IPS DF 6.9 (cell line): Measurements from ENCODE around the gene SMAD3.
"Not testable (repeated sequence)": the region's sequence is repeated elsewhere in the genome, so short reads cannot be mapped to it uniquely, and the experiment has no call there.

Experiments
- DNase-seq: peaks from one replicate; pipeline ENCODE4 v3.0.0-alpha.2; 2013; ENCODE audit warnings: low read depth, low spot score
- H3K27ac ChIP-seq: one replicate; pipeline ENCODE4 v1.5.1; 2013; ENCODE audit warnings: low read length, control low read depth
- H3K27me3 ChIP-seq: 2 replicates; pipeline ENCODE4 v1.6.1; 2013; ENCODE audit warnings: mild to moderate bottlenecking, low read length; ENCODE audit not compliant: control insufficient read depth, insufficient read depth
- H3K36me3 ChIP-seq: 2 replicates; pipeline ENCODE4 v1.6.1; 2013; ENCODE audit warnings: low read length; ENCODE audit not compliant: control insufficient read depth, insufficient read depth
- H3K4me1 ChIP-seq: 2 replicates; pipeline ENCODE4 v1.6.1; 2013; ENCODE audit warnings: low read length; ENCODE audit not compliant: control insufficient read depth, insufficient read depth
- H3K4me3 ChIP-seq: 2 replicates; pipeline ENCODE4 v1.5.1; 2013; ENCODE audit warnings: mild to moderate bottlenecking, low read length
- H3K9me3 ChIP-seq: 2 replicates; pipeline ENCODE4 v1.6.1; 2013; ENCODE audit warnings: low read length, inconsistent platforms; ENCODE audit not compliant: control insufficient read depth, insufficient read depth
- WGBS: extraction: QIAGEN DNeasy Blood & Tissue Kit; methylation state at CpG from one replicate; pipeline ENCODE4 v1.1.7; 2013; ENCODE audit warnings: mixed read lengths, missing lambda C conversion rate; ENCODE audit not compliant: insufficient read length, insufficient coverage; 5-methylcytosine and 5-hydroxymethylcytosine counted together

SMAD3 gene

DNA sequence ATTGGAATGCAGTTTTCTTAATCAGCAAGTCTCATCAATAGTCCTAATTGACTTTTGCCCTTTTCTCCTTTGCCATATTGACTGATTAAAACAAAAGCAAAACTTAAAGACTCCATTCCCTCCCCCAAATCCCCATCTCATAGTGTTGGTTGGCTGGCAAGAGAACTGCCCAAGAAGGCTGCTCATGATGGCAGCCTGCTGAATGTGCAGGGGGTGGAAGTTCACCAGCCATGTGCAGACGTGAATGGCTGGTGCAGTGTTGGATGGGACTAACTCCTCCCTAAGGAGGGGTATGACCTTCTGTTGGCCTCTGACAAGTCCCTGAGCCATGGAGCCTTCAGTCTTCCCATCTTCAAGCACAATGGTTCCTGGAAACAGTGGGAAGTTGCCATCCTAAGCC is 7.0 kb downstream of the SMAD3 start:
- DNase-seq, result no peak
- no peak overlapping the region for H3K27ac ChIP-seq
- H3K4me1 ChIP-seq, result peaks cover 6% of the 10 kb centered on the region
- WGBS, result no CpG with 5 or more reads among the region's 1 CpG
- 0 out of 2 replicates have a peak, but pooled peaks cover 1% of the 10 kb centered on the region for H3K27me3 ChIP-seq
- no peaks in the 10 kb centered on the region for H3K36me3 ChIP-seq
- no peaks in the 10 kb centered on the region for H3K9me3 ChIP-seq
- H3K4me3 ChIP-seq, result no peak overlapping the region

GRCh38 chr15:67072958-67073357 is 7.6 kb downstream of the SMAD3 start:
- no peaks in the 10 kb centered on the region for H3K9me3 ChIP-seq
- H3K4me3 ChIP-seq, result no peak overlapping the region
- no peaks in the 10 kb centered on the region for H3K36me3 ChIP-seq
- no peaks in the 10 kb centered on the region for H3K27me3 ChIP-seq
- WGBS, result no CpG with 5 or more reads among the region's 2 CpGs
- peaks cover 6% of the 10 kb centered on the region for H3K4me1 ChIP-seq
- H3K27ac ChIP-seq, result no peak overlapping the region
- no peak for DNase-seq

DNA sequence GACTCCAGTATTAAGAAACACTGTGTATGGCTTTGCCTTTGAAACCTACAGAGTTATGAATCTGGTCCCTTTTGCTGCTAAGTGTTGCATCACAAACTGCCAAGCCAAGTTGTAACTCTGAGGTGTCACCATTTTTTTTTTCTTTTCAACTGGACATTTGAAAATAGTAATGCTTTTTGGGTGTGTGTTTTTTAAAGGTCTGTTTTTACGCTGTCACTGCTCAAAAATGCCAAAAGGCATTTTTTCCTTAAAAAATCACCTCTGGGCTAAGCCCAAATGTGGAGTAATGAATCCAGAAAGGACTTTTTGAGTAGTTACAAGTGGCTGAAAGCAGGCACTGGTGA is 9.5 kb downstream of the SMAD3 start:
- no peak overlapping the region for H3K27ac ChIP-seq
- H3K27me3 ChIP-seq, result no peaks in the 10 kb centered on the region
- no peak for DNase-seq
- H3K9me3 ChIP-seq, result no peaks in the 10 kb centered on the region
- no peaks in the 10 kb centered on the region for H3K36me3 ChIP-seq
- H3K4me1 ChIP-seq, result peaks cover 4% of the 10 kb centered on the region
- no CpG with 5 or more reads among the region's 1 CpG for WGBS
- H3K4me3 ChIP-seq, result no peak overlapping the region

GRCh38 chr15:67075555-67076135 is 10.2 kb downstream of the SMAD3 start:
- not testable (repeated sequence) for H3K4me3 ChIP-seq, H3K27ac ChIP-seq, H3K27me3 ChIP-seq, DNase-seq, H3K9me3 ChIP-seq, H3K4me1 ChIP-seq, H3K36me3 ChIP-seq
- WGBS, result no CpG with 5 or more reads among the region's 14 CpGs

GRCh38 chr15:67076147-67076843 is 10.9 kb downstream of the SMAD3 start:
- H3K27me3 ChIP-seq, result no peaks in the 10 kb centered on the region

GRCh38 chr15:67077641-67078215 is 12.3 kb downstream of the SMAD3 start:
- Histone ChIP-seq H3K4me3 (no peak overlapping the region), H3K27me3 (no peaks in the 10 kb centered on the region), H3K4me1 (peaks cover 2% of the 10 kb centered on the region), H3K36me3 (no peaks in the 10 kb centered on the region), H3K9me3 (no peaks in the 10 kb centered on the region), H3K27ac (no peak overlapping the region)
- WGBS, result no CpG with 5 or more reads among the region's 6 CpGs
- DNase-seq, result no peak

More at GRCh38 chr15:67076147-67076843, 10.9 kb downstream of the SMAD3 start:
- no CpG with 5 or more reads among the region's 13 CpGs for WGBS
- DNase-seq, result no peak
- H3K4me3 ChIP-seq, result no peak overlapping the region
- no peaks in the 10 kb centered on the region for H3K36me3 ChIP-seq
- peaks cover 2% of the 10 kb centered on the region for H3K4me1 ChIP-seq
- H3K27ac ChIP-seq, result no peak overlapping the region
- no peaks in the 10 kb centered on the region for H3K9me3 ChIP-seq

DNA sequence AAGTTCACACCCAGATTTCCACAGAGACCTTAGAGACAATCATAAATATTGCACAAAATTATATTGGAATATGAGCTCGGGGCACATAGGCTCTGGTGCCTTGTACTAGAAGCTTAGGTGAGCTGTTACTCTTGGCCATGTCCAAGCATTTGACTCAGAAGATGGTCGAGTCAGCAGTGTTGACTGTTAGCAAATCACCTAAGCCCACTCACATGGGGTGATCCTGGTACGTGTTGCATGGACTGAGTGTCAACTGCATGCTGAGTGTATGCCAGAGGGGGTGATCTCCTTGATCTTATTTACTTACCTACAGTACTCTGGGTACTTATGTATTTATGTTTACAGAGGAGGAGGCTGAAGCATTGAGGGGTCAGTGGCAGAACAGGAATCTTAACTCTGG is 14.0 kb downstream of the SMAD3 start:
- no CpG with 5 or more reads among the region's 3 CpGs for WGBS
- DNase-seq, result no peak
- no peaks in the 10 kb centered on the region for H3K27me3 ChIP-seq
- H3K4me3 ChIP-seq, result no peak overlapping the region
- no peaks in the 10 kb centered on the region for H3K36me3 ChIP-seq
- no peak overlapping the region for H3K27ac ChIP-seq
- H3K4me1 ChIP-seq, result peaks cover 2% of the 10 kb centered on the region
- no peaks in the 10 kb centered on the region for H3K9me3 ChIP-seq

DNA sequence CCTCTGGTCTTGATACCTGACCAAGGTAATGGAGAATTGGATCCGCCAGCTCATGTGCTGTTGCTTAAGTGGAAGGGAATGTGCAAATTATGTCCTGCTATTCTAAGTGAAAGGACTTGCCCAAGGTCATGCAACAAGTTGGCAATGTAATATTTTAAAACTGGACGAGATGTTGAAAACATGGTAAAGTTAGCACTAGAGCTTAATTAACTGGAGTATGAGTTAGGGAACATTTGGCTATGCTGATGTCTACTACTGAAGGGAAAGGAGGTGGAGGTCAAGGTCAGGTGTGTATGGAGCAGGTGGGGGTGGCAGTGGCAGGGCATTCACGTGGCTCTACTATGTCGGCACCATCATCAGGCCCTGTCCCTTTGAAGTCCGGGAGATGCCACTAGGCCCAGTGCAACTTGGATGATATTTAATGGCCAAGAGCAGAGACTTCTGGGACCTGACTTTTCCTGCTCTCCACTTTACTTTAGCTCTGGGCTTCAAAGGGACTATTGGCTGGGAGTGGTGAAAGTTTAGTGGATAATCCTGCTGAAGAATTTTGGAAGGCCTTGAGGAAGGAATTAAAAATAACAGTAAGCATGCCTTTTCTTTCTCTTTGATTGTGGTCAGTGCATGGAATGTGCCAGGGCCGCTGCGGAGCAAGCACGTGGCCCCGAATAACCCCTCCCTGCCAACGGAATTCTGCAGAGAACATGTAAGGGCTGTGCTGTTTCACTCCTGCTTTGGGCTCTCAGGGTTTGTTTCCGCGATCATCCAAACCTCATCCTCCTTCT is 14.9 kb downstream of the SMAD3 start:
- no peak overlapping the region for H3K27ac ChIP-seq
- no peaks in the 10 kb centered on the region for H3K36me3 ChIP-seq
- no peaks in the 10 kb centered on the region for H3K27me3 ChIP-seq
- H3K4me1 ChIP-seq, result peaks cover 2% of the 10 kb centered on the region; the same call in 1 of the 2 replicates
- WGBS, result no CpG with 5 or more reads among the region's 12 CpGs
- DNase-seq, result no peak
- H3K9me3 ChIP-seq, result no peaks in the 10 kb centered on the region
- H3K4me3 ChIP-seq, result no peak overlapping the region

DNA sequence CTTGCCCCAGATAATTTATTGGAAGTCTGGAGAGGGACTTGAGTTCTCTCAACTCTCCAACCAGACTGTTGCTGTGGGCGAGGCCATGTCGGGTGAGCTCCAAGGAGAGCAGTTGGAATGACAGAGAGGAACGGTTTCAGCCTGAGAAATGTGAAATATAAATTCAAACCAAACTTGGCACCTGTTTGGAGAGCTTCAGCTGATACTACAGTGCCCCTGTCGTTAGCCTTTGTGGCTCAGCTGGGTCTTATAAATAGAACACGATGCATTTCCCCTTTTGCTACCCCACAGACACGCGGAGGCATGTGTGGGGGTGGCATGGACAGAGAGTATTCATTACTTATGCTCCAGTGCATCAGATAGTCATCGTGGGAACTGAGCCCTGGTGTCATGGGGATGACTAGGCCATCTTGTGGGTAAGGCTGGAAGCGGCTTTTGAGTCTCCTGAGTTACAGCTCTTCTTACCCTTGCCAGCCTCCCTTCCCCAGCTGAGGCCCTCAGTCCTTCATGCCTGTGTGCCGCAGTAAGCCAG is 15.6 kb downstream of the SMAD3 start:
- Histone ChIP-seq H3K4me3 (no peak overlapping the region), H3K27ac (no peak overlapping the region), H3K27me3 (no peaks in the 10 kb centered on the region), H3K36me3 (no peaks in the 10 kb centered on the region), H3K4me1 (peaks cover 2% of the 10 kb centered on the region; the same call in 1 of the 2 replicates), H3K9me3 (no peaks in the 10 kb centered on the region)
- no CpG with 5 or more reads among the region's 10 CpGs for WGBS
- no peak for DNase-seq

DNA sequence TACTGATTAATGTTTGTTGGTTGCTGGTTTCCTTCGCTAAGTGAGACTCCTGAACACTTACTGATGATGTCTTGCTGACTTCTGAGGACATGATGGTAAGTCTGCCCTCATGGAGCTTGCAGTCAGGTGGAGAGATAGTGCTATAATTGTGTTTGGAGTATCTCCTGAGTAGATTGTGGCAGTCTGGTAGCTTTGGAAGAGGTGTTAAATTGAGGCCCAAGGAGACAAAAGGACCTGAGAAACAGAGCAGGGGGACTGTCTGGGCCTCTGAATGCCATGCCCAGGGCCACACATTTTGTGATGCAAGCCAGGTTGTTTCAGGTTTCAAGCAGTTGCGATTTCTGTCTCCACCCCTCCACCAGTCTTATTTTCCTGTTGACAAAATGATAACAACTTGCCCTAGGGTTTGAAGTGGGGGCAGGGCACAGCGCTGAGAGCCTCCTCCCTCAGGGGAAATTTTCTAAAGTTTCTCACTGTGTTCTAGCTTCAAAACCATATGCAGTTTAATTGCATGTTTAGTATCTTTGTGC is 16.7 kb downstream of the SMAD3 start:
- Histone ChIP-seq H3K27me3 (no peaks in the 10 kb centered on the region), H3K4me3 (no peak overlapping the region), H3K36me3 (no peaks in the 10 kb centered on the region), H3K27ac (no peak overlapping the region), H3K9me3 (no peaks in the 10 kb centered on the region), H3K4me1 (no peaks in the 10 kb centered on the region)
- no CpG with 5 or more reads among the region's 3 CpGs for WGBS
- no peak for DNase-seq
